GM12878 (cell line): ENCODE measurements around the gene MPP1. TPM values are rescaled to one million over a fixed set of nuclear protein-coding genes. Genes with fewer than 3 reads are reported as not detected.
A peak's percentile ranks its signal among the peaks of the same experiment; 100 is the strongest.

ENCODE experiments used
- ATAC-seq: fragments of 200-7000 bp; cut with Tn5 transposase; 3 replicates; pipeline ENCODE4 v1.9.1; 2020; ENCODE audit warnings: mild to moderate bottlenecking, moderate library complexity
- BruUV-seq: library from RNA; stranded (reverse); fragments of 400-500 nt; replicated peaks from 2 replicates; lab custom pipeline; 2021; lab: Mats Ljungman, UMichigan
- CTCF ChIA-PET: fragments of 300-600 bp; sonication (Branson Sonifier 250); formaldehyde crosslinking; extraction: SDS; loops from one replicate; lab custom pipeline; 2021; ENCODE audit warnings: inconsistent platforms; lab: Yijun Ruan, JAX
- POLR2A ChIA-PET: fragments of 350-600 bp; formaldehyde crosslinking; extraction: SDS; loops from one replicate; lab custom pipeline; 2021; ENCODE audit warnings: inconsistent platforms; lab: Charles Lee
- RAD21 ChIA-PET: fragments of 300-600 bp; sonication (Branson Sonifier 250); formaldehyde crosslinking; loops from one replicate; lab custom pipeline; 2023; ENCODE audit warnings: antibody characterized with exemption; ENCODE audit not compliant: unreplicated experiment; lab: Charles Lee
- SMC1A ChIA-PET: fragments of 300-600 bp; sonication (Branson Sonifier 250); formaldehyde crosslinking; loops from one replicate; lab custom pipeline; 2023; ENCODE audit not compliant: unreplicated experiment, uncharacterized antibody; lab: Charles Lee
- DNase-seq: peaks from one replicate; pipeline ENCODE4 v3.0.0-alpha.2; 2011; ENCODE audit warnings: low read depth, low spot score
- FAIRE-seq: peaks from 3 replicates; lab custom pipeline; 2011; peaks lifted over from hg19 to GRCh38; lab: Jason Lieb, UNC
- H2AFZ ChIP-seq: 2 replicates; pipeline ENCODE4 v1.6.0; 2011; ENCODE audit warnings: low read depth, low read length, control low read depth; ENCODE audit not compliant: control insufficient read depth
- H3K27ac ChIP-seq: 2 replicates; pipeline ENCODE4 v1.5.1; 2011; ENCODE audit warnings: control low read depth; ENCODE audit not compliant: control insufficient read depth, insufficient read depth
- H3K27me3 ChIP-seq, 2 experiments: replicated peaks in 1 of 2; 2 replicates each; pipeline versions ENCODE4 v1.6.0 to v1.6.1; 2011; ENCODE audit warnings: low read length in 1 of 2; ENCODE audit not compliant: control insufficient read depth in 2 of 2, insufficient read depth in 2 of 2
- H3K36me3 ChIP-seq, 2 experiments: 2 replicates each; pipeline ENCODE4 v1.5.1; 2011; ENCODE audit warnings: low read length in 1 of 2; ENCODE audit not compliant: control insufficient read depth in 2 of 2, insufficient read depth in 2 of 2
- H3K4me1 ChIP-seq: 2 replicates; pipeline ENCODE4 v1.6.1; 2011; ENCODE audit warnings: mild to moderate bottlenecking, low read length, moderate library complexity, mixed read lengths; ENCODE audit not compliant: control insufficient read depth, insufficient read depth
- H3K4me2 ChIP-seq: 2 replicates; pipeline ENCODE4 v1.6.0; 2011; ENCODE audit warnings: control low read depth; ENCODE audit not compliant: control insufficient read depth, insufficient read depth
- H3K4me3 ChIP-seq: fragments of 200-600 bp; sonication (generic); 2 replicates; pipeline ENCODE4 v1.5.1; 2016
- H3K79me2 ChIP-seq: 2 replicates; pipeline ENCODE4 v1.6.0; 2011; ENCODE audit warnings: low read length; ENCODE audit not compliant: control insufficient read depth, insufficient read depth
- H3K9ac ChIP-seq: 2 replicates; pipeline ENCODE4 v1.8.0; 2011; ENCODE audit warnings: low read length, control low read depth, mixed read lengths; ENCODE audit not compliant: control insufficient read depth, insufficient read depth
- H3K9me3 ChIP-seq: replicated peaks from 3 replicates; pipeline ENCODE4 v1.5.1; 2011; ENCODE audit warnings: mild to moderate bottlenecking, low read length; ENCODE audit not compliant: control insufficient read depth, insufficient read depth
- H4K20me1 ChIP-seq: 2 replicates; pipeline ENCODE4 v1.6.0; 2011; ENCODE audit not compliant: control insufficient read depth, insufficient read depth
- BACH1 ChIP-seq: fragments of 450-650 bp; IDR thresholded peaks from 2 replicates; pipeline ENCODE4 v1.6.1; 2017; ENCODE audit warnings: mild to moderate bottlenecking, borderline replicate concordance
- CHD1 ChIP-seq: IDR thresholded peaks from 2 replicates; pipeline ENCODE4 v1.6.1; 2012; ENCODE audit warnings: low read depth, low read length, improper control_type of control experiment
- CREM ChIP-seq: IDR thresholded peaks from 2 replicates; pipeline ENCODE4 v1.6.1; 2014; ENCODE audit warnings: antibody characterized with exemption, low read depth
- EGR1 ChIP-seq, 2 experiments: IDR thresholded peaks; 1 replicate in 1 of 2; 2 replicates in 1 of 2; pipeline ENCODE4 v1.6.1; 2011 to 2012; ENCODE audit warnings: low read depth in 2 of 2, low read length in 2 of 2, borderline replicate concordance in 1 of 2, mild to moderate bottlenecking in 1 of 2, moderate library complexity in 1 of 2
- ELK1 ChIP-seq: IDR thresholded peaks from 2 replicates; pipeline ENCODE4 v1.6.1; 2012; ENCODE audit warnings: low read depth, low read length, improper control_type of control experiment
- HSF1 ChIP-seq: fragments of 150-350 bp; IDR thresholded peaks from 2 replicates; pipeline ENCODE4 v1.6.1; 2014; ENCODE audit warnings: mild to moderate bottlenecking, low read depth, low read length
- KAT2A ChIP-seq: conservative IDR thresholded peaks from 2 replicates; pipeline ENCODE4 v1.6.1; 2011; ENCODE audit warnings: low read depth, low read length; ENCODE audit not compliant: control insufficient read depth
- KDM1A ChIP-seq: fragments of 200-600 bp; sonication (generic); IDR thresholded peaks from 2 replicates; pipeline ENCODE4 v1.6.1; 2016; ENCODE audit warnings: borderline replicate concordance
- MEF2A ChIP-seq: IDR thresholded peaks from 2 replicates; pipeline ENCODE4 v1.6.1; 2011; ENCODE audit warnings: low read depth, mild to moderate bottlenecking, low read length, moderate library complexity; ENCODE audit not compliant: insufficient read depth
- MYB ChIP-seq: fragments of 150-350 bp; IDR thresholded peaks from 2 replicates; pipeline ENCODE4 v1.6.1; 2014; ENCODE audit warnings: mild to moderate bottlenecking, low read depth, low read length, borderline replicate concordance
- PML ChIP-seq: IDR thresholded peaks from 2 replicates; pipeline ENCODE4 v1.6.1; 2012; ENCODE audit warnings: low read length, inconsistent platforms
- PRDM15 ChIP-seq: fragments of 450-650 bp; formaldehyde crosslinking; IDR thresholded peaks from 2 replicates; pipeline ENCODE4 v1.4.0; 2020; ENCODE audit warnings: mild to moderate bottlenecking, moderate library complexity
- SMC3 ChIP-seq: IDR thresholded peaks from 2 replicates; pipeline ENCODE4 v1.6.1; 2011; ENCODE audit warnings: low read length, improper control_type of control experiment, borderline replicate concordance
- TCF12 ChIP-seq: IDR thresholded peaks from 2 replicates; pipeline ENCODE4 v1.6.1; 2011; ENCODE audit warnings: low read depth, mild to moderate bottlenecking, low read length
- ZBED1 ChIP-seq: IDR thresholded peaks from 2 replicates; pipeline ENCODE4 v1.6.1; 2016; ENCODE audit warnings: borderline replicate concordance
- ZNF217 ChIP-seq: fragments of 450-650 bp; IDR thresholded peaks from 2 replicates; pipeline ENCODE4 v1.6.1; 2017; ENCODE audit warnings: antibody characterized with exemption, mild to moderate bottlenecking
- ZNF622 ChIP-seq: fragments of 450-650 bp; IDR thresholded peaks from 2 replicates; pipeline ENCODE4 v1.6.1; 2017; ENCODE audit warnings: mild to moderate bottlenecking, inconsistent platforms
- WGBS: methylation state at CpG from one replicate; pipeline ENCODE4 v1.1.6; 2016; ENCODE audit warnings: low lambda C conversion rate; ENCODE audit not compliant: insufficient replicate concordance, insufficient coverage; ENCODE audit errors: missing lambda C conversion rate; 5-methylcytosine and 5-hydroxymethylcytosine counted together
- in situ Hi-C: fragments of 300-500 bp; cut with MboI; formaldehyde crosslinking; loops from 9 replicates; pipeline ENCODE4 v1.14.3; 2018; ENCODE audit warnings: mixed read lengths
- intact Hi-C: fragments of 100-400 bp; cut with micrococcal nuclease; formaldehyde crosslinking; loops from one replicate; pipeline ENCODE4 v1.14.2; 2022; ENCODE audit not compliant: unreplicated experiment
- polyA plus RNA-seq, 11 experiments: library from polyadenylated mRNA; depleted of rRNA in 4 of 11; unstranded in 6 of 11; stranded (reverse) in 5 of 11; fragments of >200 nt; fragmentation: Nextera tagmentation in 4 of 11; fragmentation: Illumina TruSeq in 1 of 11; extraction: Ambion mirVana in 4 of 11; extraction: Trizol in 1 of 11; gene quantifications; 1 replicate in 1 of 11; 2 replicates in 10 of 11; pipeline versions ENCODE4 v1.2.1 to v1.2.3, GENCODE V29; 2011 to 2016; ENCODE audit warnings: inconsistent platforms in 2 of 11, missing spikeins in 2 of 11, low read depth in 1 of 11
- total RNA-seq, 4 experiments: library from RNA; depleted of rRNA in 3 of 4; stranded (reverse); fragments of >200 nt in 3 of 4; fragmentation: Illumina TruSeq in 1 of 4; extraction: Trizol in 1 of 4; gene quantifications; 2 replicates each; pipeline versions ENCODE4 v1.2.1 to v1.2.3, GENCODE V29; 2013 to 2021

The MPP1 gene
- total and polyA plus RNA-seq, 10 of the 15 experiments (the other 5 are each of a cell fraction or from before 2014, with no cell fraction given), result 1.9 to 20.1 (median 14.8) TPM

- ATAC-seq, result peak; percentile 37; the same call in 1 of the 3 replicates
- Histone ChIP-seq H3K4me2 (no peak overlapping the region), H3K36me3 (peaks cover 7 to 10% of the 10 kb centered on the region in 2 experiments; a peak in 3 of 4 replicates), H3K9me3 (no peaks in the 10 kb centered on the region; the same call in 2 of the 3 replicates), H3K4me3 (no peak overlapping the region), H3K9ac (no peak overlapping the region), H3K4me1 (no peaks in the 10 kb centered on the region), H3K27me3 (no peaks in the 10 kb centered on the region), H2AFZ (no peak overlapping the region), H3K79me2 (no peaks in the 10 kb centered on the region), H4K20me1 (no peaks in the 10 kb centered on the region), H3K27ac (no peak overlapping the region)
- BruUV-seq, result no TSS peak
- SMC1A ChIA-PET, result no interaction called here
- in situ Hi-C loops (no loop called here), intact Hi-C loops (no loop called here)
- RAD21 ChIA-PET, result no interaction called here
- CTCF ChIA-PET, result interaction anchor here (1.4 kb wide), 1 partner anchor 27 kb away, joined by 5 read pairs; no protein-coding TSS in a partner anchor
- TF ChIP-seq MYB (no peak), HSF1 (no peak), CREM (no peak), CHD1 (no peak), KDM1A (no peak), ELK1 (no peak), MEF2A (no peak), PRDM15 (CRISPR knock-in tag) (no peak), KAT2A (no peak), ZNF622 (no peak), BACH1 (no peak), EGR1 (IDR thresholded peaks at IDR 0.05; ENCODE audit: borderline replicate concordance in 1 of 2, low read depth in 2 of 2, low read length in 2 of 2) (no peak), ZNF217 (no peak), SMC3 (no peak), TCF12 (no peak), PML (no peak), ZBED1 (no peak)
- no peak for FAIRE-seq
- DNase-seq, result no peak
- WGBS, result 53% methylated on average over 15 of the region's 15 CpGs
- POLR2A ChIA-PET, result interaction anchor here (0.8 kb wide), 1 partner anchor 12 kb away, joined by 3 read pairs; no protein-coding TSS in a partner anchor
Observed at GRCh38 chrX:154775419-154776349, 29.6 kb downstream of the MPP1 start.
